ENCODE measurements around the gene FN3K.
A peak's percentile ranks its signal among the peaks of the same experiment; 100 is the strongest.
"Not testable (repeated sequence)": the region's sequence is repeated elsewhere in the genome, so short reads cannot be mapped to it uniquely, and the experiment has no call there.

The FN3K gene

GRCh38 chr17:82775001-82775823, 39.8 kb downstream of the FN3K start:
- DNase-seq (ENCODE audit: low read depth in 2 of 2): peak; percentile 33 to 39

- DNase-seq (ENCODE audit: low read depth in 2 of 2): no peak
Measured at GRCh38 chr17:82776454-82776853, 41.0 kb downstream of the FN3K start.

DNA sequence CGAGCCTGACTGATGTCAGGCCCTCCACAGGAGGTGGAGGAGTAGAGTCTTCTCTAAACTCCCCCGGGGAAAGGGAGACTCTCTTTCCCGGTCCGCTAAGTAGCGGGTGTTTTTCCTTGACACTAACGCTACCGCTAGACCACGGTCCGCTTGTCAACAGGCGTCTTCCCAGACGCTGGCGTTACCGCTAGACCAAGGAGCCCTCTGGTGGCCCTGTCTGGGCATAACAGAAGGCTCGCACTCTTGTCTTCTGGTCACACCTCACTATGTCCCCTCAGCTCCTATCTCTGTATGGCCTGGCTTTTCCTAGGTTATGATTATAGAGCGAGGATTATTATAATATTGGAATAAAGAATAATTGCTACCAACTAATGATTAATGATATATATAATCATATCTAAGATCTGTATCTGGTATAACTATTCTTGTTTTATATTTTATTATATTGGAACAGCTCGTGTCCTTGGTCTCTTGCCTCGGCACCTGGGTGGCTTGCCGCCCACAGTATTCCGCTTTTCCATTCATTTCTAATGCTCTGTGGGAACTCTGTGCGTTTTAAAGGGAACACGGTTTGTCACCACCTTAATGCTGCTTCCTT, 42.5 kb downstream of the FN3K start:
- DNase-seq (ENCODE audit: low read depth in 2 of 2): not testable (repeated sequence)

- no peak for DNase-seq (ENCODE audit: low read depth in 2 of 2)
Measured at GRCh38 chr17:82779541-82779940, 44.1 kb downstream of the FN3K start.

- DNase-seq (ENCODE audit: low read depth in 2 of 2): no peak
Measured at GRCh38 chr17:82780195-82780594, 44.8 kb downstream of the FN3K start.

GRCh38 chr17:82780971-82781893, 45.8 kb downstream of the FN3K start:
- DNase-seq (ENCODE audit: low read depth in 2 of 2): no peak

DNA sequence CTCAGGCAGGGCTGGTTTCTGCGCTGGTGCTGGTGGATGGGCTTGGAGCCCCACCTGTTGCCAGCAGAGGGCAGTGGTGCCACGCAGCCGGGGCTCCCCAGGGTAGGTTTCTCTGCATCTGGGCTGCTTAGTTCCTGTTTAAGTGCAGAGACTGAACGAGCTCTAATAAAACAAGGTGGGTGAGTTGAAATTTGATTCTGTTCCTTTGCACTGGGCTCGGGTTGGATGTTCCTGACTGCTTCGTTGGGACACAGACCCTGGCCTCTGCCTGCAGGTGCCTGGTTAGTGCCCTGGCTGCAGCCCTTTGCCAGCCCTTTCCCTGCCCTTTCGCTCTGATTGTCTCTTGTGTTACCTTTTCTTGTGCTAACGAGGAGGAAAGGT, 46.5 kb downstream of the FN3K start:
- peak; percentile 69 to 81 for DNase-seq (ENCODE audit: low read depth in 2 of 2)

DNA sequence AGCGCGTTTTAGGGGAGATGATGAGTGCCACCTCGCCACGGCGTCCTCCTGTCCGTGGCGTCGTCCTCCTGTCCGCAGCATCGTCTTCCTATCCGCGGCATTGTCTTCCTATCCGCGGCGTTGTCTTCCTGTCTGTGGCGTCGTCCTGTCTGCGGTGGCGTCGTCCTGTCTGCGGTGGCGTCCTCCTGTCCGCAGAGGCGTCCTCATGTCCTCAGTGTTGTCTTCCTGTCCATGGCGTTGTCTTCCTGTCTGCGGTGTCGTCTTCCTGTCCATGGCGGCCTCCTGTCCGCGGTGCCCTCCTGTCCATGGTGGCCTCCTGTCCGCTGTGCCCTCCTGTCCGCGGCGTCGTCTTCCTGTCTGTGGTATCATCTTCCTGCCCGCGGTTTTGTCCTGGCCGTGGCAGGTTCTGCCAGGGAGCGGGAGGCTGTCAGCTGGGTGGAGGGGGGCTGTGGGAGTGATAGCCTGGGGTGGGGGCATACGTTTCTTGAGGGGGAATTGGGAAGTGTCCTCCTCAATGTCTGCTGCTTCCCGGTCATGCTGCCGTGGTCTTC, 47.3 kb downstream of the FN3K start:
- no peak for DNase-seq (ENCODE audit: low read depth in 2 of 2)

DNA sequence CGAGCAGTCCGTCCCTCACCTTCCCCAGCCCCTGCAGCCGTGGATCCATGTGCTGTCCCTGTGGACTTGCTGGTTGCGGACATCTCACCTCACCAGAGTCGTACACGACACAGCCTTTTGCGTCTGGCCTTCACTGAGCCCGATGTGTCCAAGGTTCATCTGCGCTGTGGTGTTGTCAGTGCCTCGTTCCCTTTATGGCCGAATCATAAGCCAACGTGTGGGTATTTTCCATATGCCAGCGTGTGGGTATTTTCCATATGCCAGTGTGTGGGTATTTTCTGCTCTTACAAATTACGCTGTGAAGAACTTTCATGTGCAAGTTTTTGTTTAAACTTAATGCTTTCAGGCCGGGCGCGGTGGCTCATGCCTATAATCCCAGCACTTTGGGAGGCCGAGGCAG, 48.1 kb downstream of the FN3K start:
- no peak for DNase-seq (ENCODE audit: low read depth in 2 of 2)

DNA sequence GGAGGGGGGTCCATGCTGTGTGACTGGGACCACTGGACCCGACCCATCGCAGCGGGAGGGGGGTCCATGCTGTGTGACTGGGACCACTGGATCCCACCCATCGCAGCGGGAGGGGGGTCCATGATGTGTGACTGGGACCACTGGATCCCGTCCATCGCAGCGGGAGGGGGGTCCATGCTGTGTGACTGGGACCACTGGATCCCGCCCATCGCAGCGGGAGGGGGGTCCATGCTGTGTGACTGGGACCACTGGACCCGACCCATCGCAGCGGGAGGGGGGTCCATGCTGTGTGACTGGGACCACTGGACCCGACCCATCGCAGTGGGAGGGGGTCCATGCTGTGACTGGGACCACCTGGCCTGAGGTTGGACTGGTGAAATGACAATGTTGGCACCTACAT, 50.2 kb downstream of the FN3K start:
- DNase-seq (ENCODE audit: low read depth in 2 of 2): not testable (repeated sequence)

DNA sequence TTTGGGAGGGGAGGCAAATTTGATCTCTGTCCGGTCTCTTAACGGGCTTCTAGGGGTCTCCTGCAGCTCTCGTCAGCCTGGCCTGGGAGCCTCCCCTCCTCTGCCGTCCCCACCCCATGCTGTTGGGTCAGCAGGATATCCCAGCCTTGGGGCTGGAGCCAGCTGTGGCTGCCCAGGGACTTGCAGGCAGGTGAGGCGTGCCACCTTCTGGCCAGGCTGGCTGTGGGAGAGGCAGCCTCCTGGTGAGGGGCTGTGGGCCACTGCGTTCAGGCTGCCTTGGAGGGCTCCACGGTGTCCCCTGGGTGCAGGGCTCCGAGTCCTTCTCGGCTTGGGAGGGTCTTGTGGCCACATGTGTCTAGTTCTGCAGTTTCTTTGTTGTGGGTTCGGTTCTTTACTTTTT, 51.0 kb downstream of the FN3K start:
- DNase-seq (ENCODE audit: low read depth in 2 of 2): no peak

- no peak for DNase-seq (ENCODE audit: low read depth in 2 of 2)
Measured at GRCh38 chr17:82787081-82787848, 51.9 kb downstream of the FN3K start.

DNA sequence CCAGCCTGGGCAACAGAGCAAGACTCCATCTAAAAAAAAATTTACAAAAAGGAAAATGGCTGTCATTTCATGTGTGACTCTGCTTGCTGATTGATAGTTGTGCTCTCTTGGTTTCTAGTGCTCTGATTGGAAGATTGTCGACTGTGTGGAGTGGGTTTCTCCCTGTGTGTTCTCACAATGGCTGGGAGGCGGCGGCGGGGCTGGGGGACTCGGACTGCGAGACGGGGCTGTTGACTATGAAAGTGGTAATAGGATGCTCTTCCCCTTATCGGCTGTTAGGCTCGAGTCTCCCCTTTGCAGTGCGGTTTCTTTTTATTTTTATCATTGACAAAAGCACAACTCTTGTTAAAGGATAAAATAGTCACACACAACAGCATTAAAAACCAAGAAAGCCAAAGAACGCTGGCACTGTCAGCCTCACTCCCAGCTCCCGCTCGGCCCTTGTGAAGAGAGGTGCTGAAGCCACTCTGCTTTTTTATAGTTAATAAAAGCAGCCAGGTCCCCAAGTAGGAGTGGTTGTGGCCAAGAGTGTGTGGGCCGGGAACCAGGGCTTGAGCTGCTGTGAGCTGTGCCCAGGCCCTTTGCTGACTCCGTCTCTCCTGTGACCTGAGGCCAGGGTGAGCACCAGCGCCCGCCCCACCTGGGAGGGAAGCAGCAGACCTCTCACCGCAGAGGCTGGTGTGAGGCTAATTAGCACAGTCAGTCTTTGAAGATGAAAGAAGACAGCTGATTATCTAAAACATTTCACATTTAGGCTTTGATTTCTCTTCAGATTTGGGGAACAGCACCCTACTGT, 53.0 kb downstream of the FN3K start:
- DNase-seq (ENCODE audit: low read depth in 2 of 2): no peak

DNA sequence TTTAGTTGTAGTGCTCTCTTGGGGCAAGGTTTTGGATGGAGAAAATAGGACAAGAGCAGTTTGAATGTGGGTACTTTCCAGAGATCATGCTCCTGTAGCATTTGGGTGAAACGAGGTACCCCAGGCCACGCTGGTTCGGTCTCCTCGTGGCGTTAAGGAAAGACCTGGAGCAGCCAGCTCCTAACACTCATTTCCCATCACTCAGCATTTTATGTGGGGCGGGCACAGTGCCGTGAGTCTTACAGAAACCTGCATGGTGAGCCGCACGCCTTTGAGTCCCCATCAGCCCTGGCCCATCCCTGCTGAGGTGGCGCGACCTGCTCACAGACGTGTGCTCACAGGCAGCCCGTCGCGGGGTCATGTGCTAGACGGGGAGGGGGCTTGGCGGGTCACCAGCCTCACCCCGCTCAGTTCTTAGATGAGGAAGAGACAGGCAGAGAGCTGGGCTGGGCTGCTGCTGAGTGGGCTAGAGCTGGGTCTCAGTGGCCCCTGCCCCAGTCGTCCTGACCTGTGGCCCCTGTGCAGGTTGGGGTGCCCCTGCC, 53.7 kb downstream of the FN3K start:
- DNase-seq (ENCODE audit: low read depth in 2 of 2): no peak

DNA sequence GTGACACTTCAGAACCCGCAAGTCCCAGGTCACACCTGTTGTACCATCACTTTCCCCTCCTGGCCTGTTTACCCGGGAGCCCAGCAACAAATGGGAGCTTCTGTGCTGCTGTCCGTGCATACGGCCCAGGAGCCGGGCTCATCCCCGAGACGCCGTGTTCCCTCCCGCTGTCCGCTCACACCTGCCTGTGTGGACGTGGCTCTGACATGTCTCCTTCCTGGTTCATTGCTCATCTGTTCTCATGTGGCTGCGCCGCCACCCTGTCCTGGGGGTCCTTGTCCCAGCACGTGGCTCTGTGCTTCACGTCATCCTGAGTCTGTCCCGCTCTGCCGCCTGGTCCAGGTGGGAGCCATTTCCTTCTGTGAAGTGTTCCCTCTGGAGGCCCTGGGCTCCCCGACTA, 54.4 kb downstream of the FN3K start:
- no peak for DNase-seq (ENCODE audit: low read depth in 2 of 2)

DNA sequence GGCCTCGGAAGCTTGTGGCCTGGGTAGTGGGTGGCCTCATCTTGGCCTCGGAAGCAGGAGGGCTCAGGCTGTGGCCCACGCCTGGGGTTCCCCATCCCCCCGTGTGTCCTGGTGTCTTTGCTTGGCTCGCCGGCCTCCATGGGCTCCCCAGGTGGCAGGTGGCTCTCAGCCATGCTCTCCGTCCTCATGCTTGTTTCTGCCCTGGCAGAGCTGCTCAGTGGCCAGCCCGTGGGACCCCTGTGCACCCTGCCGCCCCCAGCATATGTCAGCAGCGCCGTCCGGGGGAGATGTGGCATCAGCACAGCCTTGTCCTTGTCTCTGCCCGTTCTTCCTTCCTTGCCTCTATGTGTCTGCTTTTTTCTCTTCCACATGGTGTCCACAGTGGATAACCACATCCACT, 55.0 kb downstream of the FN3K start:
- DNase-seq (ENCODE audit: low read depth in 2 of 2): no peak

GRCh38 chr17:82791532-82791931, 56.1 kb downstream of the FN3K start:
- no peak for DNase-seq (ENCODE audit: low read depth in 2 of 2)

GRCh38 chr17:82793974-82794630, 58.7 kb downstream of the FN3K start:
- DNase-seq (ENCODE audit: low read depth in 2 of 2): no peak

- DNase-seq (ENCODE audit: low read depth in 2 of 2): no peak
Measured at GRCh38 chr17:82794781-82795482, 59.5 kb downstream of the FN3K start.

Measured in stimulated activated CD4-positive, alpha-beta T cell treated with anti-CD3 and anti-CD28 coated beads, Interleukin-4, amount 100 ng/mL, for 48 hours (primary cell).